Measurements from ENCODE around the gene RFX1. TPM values are rescaled to one million over a fixed set of nuclear protein-coding genes. Genes with fewer than 3 reads are reported as not detected.
A peak's percentile ranks its signal among the peaks of the same experiment; 100 is the strongest.

The RFX1 gene
- total and polyA plus RNA-seq, 2 experiments from 2014 or later = 1.7 to 2.5 TPM

DNA sequence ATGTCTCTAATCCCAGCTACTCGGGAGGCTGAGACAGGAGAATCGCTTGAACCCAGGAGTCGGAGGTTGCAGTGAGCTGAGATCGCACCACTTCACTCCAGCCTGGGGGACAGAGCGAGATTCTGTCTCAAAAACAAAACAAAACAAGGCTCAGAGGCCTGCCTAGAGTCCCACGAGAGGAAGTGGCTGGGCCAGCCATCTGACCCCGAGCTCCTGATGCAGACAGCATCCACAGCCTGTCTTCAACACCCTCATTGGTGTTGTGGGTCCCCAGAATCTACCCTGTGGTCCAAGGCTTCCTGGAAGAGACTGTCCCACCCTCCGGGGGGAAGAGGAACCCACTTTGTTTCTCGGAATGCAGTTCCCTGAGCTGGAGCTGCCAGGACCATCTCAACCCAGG lies 24.7 kb downstream of the RFX1 start:
- TF ChIP-seq EZH2 (IDR thresholded peaks at IDR 0.05; ENCODE audit: insufficient read depth, poor library complexity, severe bottlenecking) (no peak), EZH2phosphoT487 (IDR thresholded peaks at IDR 0.05; ENCODE audit: insufficient read depth, low read depth) (no peak)
- WGBS, 2 experiments (ENCODE audit: low coverage in 1 of 2, low lambda C conversion rate in 2 of 2, missing lambda C conversion rate in 2 of 2) = 99% methylated on average over 8 to 9 of the region's 9 CpGs
- Histone ChIP-seq H3K27ac (no peak overlapping the region), H3K9me3 (ENCODE audit: low read depth) (no peaks in the 10 kb centered on the region), H2AFZ (no peak overlapping the region), H3K79me2 (ENCODE audit: insufficient read depth) (no peaks in the 10 kb centered on the region), H3K9ac (no peak overlapping the region), H3K27me3 (replicated peaks; ENCODE audit: insufficient read depth) (no peaks in the 10 kb centered on the region), H3K4me3 (no peak overlapping the region), H3K4me1 (ENCODE audit: insufficient read depth) (no peaks in the 10 kb centered on the region), H3K4me2 (ENCODE audit: unreplicated experiment) (no peak overlapping the region), H3K36me3 (ENCODE audit: low read depth) (no peaks in the 10 kb centered on the region), H3K9me2 (ENCODE audit: insufficient read depth) (no peaks in the 10 kb centered on the region), H4K20me1 (ENCODE audit: insufficient read depth) (no peaks in the 10 kb centered on the region), H3F3A (ENCODE audit: insufficient read depth) (no peaks in the 10 kb centered on the region)
- DNase-seq = no peak
- in situ Hi-C loops (cut with MboI) = no loop called here

- no peaks in the 10 kb centered on the region for H3K4me1 ChIP-seq (ENCODE audit: insufficient read depth)
- no peaks in the 10 kb centered on the region for H3K36me3 ChIP-seq (ENCODE audit: low read depth)
- H3K4me2 ChIP-seq (ENCODE audit: unreplicated experiment) = no peak overlapping the region
- no peaks in the 10 kb centered on the region for H4K20me1 ChIP-seq (ENCODE audit: insufficient read depth)
- no peak overlapping the region for H3K9ac ChIP-seq
- H3F3A ChIP-seq (ENCODE audit: insufficient read depth) = no peaks in the 10 kb centered on the region
- no peaks in the 10 kb centered on the region for H3K79me2 ChIP-seq (ENCODE audit: insufficient read depth)
- WGBS, 2 experiments (ENCODE audit: low coverage in 1 of 2, low lambda C conversion rate in 2 of 2, missing lambda C conversion rate in 2 of 2) = 91 to 94% methylated on average over 5 of the region's 5 CpGs
- H2AFZ ChIP-seq = no peak overlapping the region
- in situ Hi-C loops (cut with MboI) = no loop called here
- H3K9me3 ChIP-seq (ENCODE audit: low read depth) = no peaks in the 10 kb centered on the region
- no peak for TF ChIP-seq EZH2 (IDR thresholded peaks at IDR 0.05; ENCODE audit: insufficient read depth, poor library complexity, severe bottlenecking)
- no peak for DNase-seq
- H3K27ac ChIP-seq = no peak overlapping the region
- H3K9me2 ChIP-seq (ENCODE audit: insufficient read depth) = no peaks in the 10 kb centered on the region
- no peaks in the 10 kb centered on the region for H3K27me3 ChIP-seq (replicated peaks; ENCODE audit: insufficient read depth)
- H3K4me3 ChIP-seq = no peak overlapping the region
These were observed 25.1 kb downstream of the RFX1 start for GRCh38 chr19:13981021-13981420.

GRCh38 chr19:13980340-13980739 lies 25.8 kb downstream of the RFX1 start:
- H3K4me2 ChIP-seq (ENCODE audit: unreplicated experiment) = no peak overlapping the region
- H3K4me3 ChIP-seq = no peak overlapping the region
- TF ChIP-seq EZH2phosphoT487 (IDR thresholded peaks at IDR 0.05; ENCODE audit: insufficient read depth, low read depth) (no peak), EZH2 (IDR thresholded peaks at IDR 0.05; ENCODE audit: insufficient read depth, poor library complexity, severe bottlenecking) (no peak)
- H3K9me2 ChIP-seq (ENCODE audit: insufficient read depth) = no peaks in the 10 kb centered on the region
- in situ Hi-C loops (cut with MboI) = no loop called here
- DNase-seq = no peak
- no peaks in the 10 kb centered on the region for H3K79me2 ChIP-seq (ENCODE audit: insufficient read depth)
- no peaks in the 10 kb centered on the region for H3K9me3 ChIP-seq (ENCODE audit: low read depth)
- no peak overlapping the region for H3K27ac ChIP-seq
- H3K36me3 ChIP-seq (ENCODE audit: low read depth) = no peaks in the 10 kb centered on the region
- no peaks in the 10 kb centered on the region for H3F3A ChIP-seq (ENCODE audit: insufficient read depth)
- H4K20me1 ChIP-seq (ENCODE audit: insufficient read depth) = no peaks in the 10 kb centered on the region
- no peak overlapping the region for H2AFZ ChIP-seq
- no peaks in the 10 kb centered on the region for H3K4me1 ChIP-seq (ENCODE audit: insufficient read depth)
- no peak overlapping the region for H3K9ac ChIP-seq
- no peaks in the 10 kb centered on the region for H3K27me3 ChIP-seq (replicated peaks; ENCODE audit: insufficient read depth)
- WGBS, 2 experiments (ENCODE audit: low coverage in 1 of 2, low lambda C conversion rate in 2 of 2, missing lambda C conversion rate in 2 of 2) = 92 to 95% methylated on average over 11 to 15 of the region's 15 CpGs

- Histone ChIP-seq H3K4me1 (ENCODE audit: insufficient read depth) (no peaks in the 10 kb centered on the region), H3K79me2 (ENCODE audit: insufficient read depth) (no peaks in the 10 kb centered on the region), H3K4me3 (no peak overlapping the region), H3K4me2 (ENCODE audit: unreplicated experiment) (no peak overlapping the region), H3K27ac (no peak overlapping the region), H2AFZ (no peak overlapping the region), H3K9ac (no peak overlapping the region), H3K36me3 (ENCODE audit: low read depth) (no peaks in the 10 kb centered on the region), H4K20me1 (ENCODE audit: insufficient read depth) (no peaks in the 10 kb centered on the region), H3F3A (ENCODE audit: insufficient read depth) (no peaks in the 10 kb centered on the region), H3K27me3 (replicated peaks; ENCODE audit: insufficient read depth) (no peaks in the 10 kb centered on the region), H3K9me2 (ENCODE audit: insufficient read depth) (no peaks in the 10 kb centered on the region), H3K9me3 (ENCODE audit: low read depth) (no peaks in the 10 kb centered on the region)
- no peak for TF ChIP-seq EZH2 (IDR thresholded peaks at IDR 0.05; ENCODE audit: insufficient read depth, poor library complexity, severe bottlenecking)
- TF ChIP-seq EZH2phosphoT487 (IDR thresholded peaks at IDR 0.05; ENCODE audit: insufficient read depth, low read depth) = no peak
- DNase-seq = no peak
- WGBS, 2 experiments (ENCODE audit: low coverage in 1 of 2, low lambda C conversion rate in 2 of 2, missing lambda C conversion rate in 2 of 2) = 93 to 94% methylated on average over 12 of the region's 12 CpGs
- in situ Hi-C loops (cut with MboI) = no loop called here
These were observed 26.4 kb downstream of the RFX1 start for GRCh38 chr19:13979686-13980085.

DNA sequence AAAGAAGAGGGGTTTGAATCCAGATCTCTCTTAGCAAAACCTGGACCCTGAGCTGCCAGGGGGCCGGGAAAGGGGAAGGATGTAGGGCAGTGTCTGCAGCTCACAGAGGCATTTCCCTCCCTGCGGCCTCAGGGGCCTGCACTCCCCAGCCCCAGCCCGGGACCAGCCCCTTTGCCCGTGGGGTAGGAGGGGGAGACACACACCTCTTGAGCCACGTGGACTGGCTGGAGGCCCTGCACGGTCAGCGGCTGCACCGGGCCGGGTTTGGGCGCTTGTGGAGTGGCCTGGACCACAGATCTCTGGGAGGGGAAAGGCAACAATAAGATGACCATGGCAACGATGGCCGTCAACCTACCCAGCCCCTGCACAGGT lies 26.9 kb downstream of the RFX1 start:
- TF ChIP-seq EZH2phosphoT487 (IDR thresholded peaks at IDR 0.05; ENCODE audit: insufficient read depth, low read depth) = no peak
- Histone ChIP-seq H3K79me2 (ENCODE audit: insufficient read depth) (no peaks in the 10 kb centered on the region), H3K27me3 (replicated peaks; ENCODE audit: insufficient read depth) (no peaks in the 10 kb centered on the region), H3K9ac (0 out of 2 replicates have a peak overlapping the region, but pooled peaks have one; percentile 27), H3K27ac (no peak overlapping the region), H3K9me3 (ENCODE audit: low read depth) (no peaks in the 10 kb centered on the region), H3F3A (ENCODE audit: insufficient read depth) (no peaks in the 10 kb centered on the region), H4K20me1 (ENCODE audit: insufficient read depth) (no peaks in the 10 kb centered on the region), H2AFZ (0 out of 2 replicates have a peak overlapping the region, but pooled peaks have one; percentile 45), H3K4me2 (ENCODE audit: unreplicated experiment) (peak overlapping the region; percentile 41), H3K4me1 (ENCODE audit: insufficient read depth) (no peaks in the 10 kb centered on the region), H3K36me3 (ENCODE audit: low read depth) (no peaks in the 10 kb centered on the region), H3K9me2 (ENCODE audit: insufficient read depth) (no peaks in the 10 kb centered on the region), H3K4me3 (peak overlapping the region; percentile 37; the same call in 1 of the 2 replicates)
- DNase-seq = no peak
- in situ Hi-C loops (cut with MboI) = no loop called here
- WGBS, 2 experiments (ENCODE audit: low coverage in 1 of 2, low lambda C conversion rate in 2 of 2, missing lambda C conversion rate in 2 of 2) = 45 to 48% methylated on average over 12 of the region's 12 CpGs

Measured in GM23248 (cell line).